Activated naive CD4-positive, alpha-beta T cell treated with anti-CD3 and anti-CD28 coated beads, Interleukin-2, amount 50 U/mL, for 72 hours (primary cell): Measurements from ENCODE around the gene SELL. TPM values are rescaled to one million over a fixed set of nuclear protein-coding genes. Genes with fewer than 3 reads are reported as not detected.
A peak's percentile ranks its signal among the peaks of the same experiment; 100 is the strongest.

Experiments used
- ATAC-seq, 2 donors: fragments of 150-1000 bp; cut with Tn5 transposase; 2 replicates each; pipeline ENCODE4 v1.10.0; 2021; ENCODE audit warnings: mild to moderate bottlenecking in 2 of 2, moderate library complexity in 2 of 2
- DNase-seq, 2 donors: peaks; one replicate each; pipeline ENCODE4 v3.0.0; 2021 to 2022; ENCODE audit warnings: low spot score in 2 of 2
- H3K27ac Mint-ChIP-seq, 2 donors: one replicate each; pipeline ENCODE4 v1.8.0; 2022; ENCODE audit warnings: mild to moderate bottlenecking in 2 of 2, mixed read lengths in 2 of 2
- H3K36me3 Mint-ChIP-seq, 2 donors: one replicate each; pipeline ENCODE4 v1.8.0; 2022; ENCODE audit warnings: mixed read lengths in 2 of 2
- H3K9me3 Mint-ChIP-seq, 2 donors: one replicate each; pipeline ENCODE4 v1.8.0; 2022; ENCODE audit warnings: mixed read lengths in 2 of 2
- total RNA-seq, 2 donors: library from RNA; stranded (reverse); gene quantifications; one replicate each; pipeline ENCODE4 v1.2.3, GENCODE V29; 2022

The SELL gene
- 100 to 1,000 TPM; 317 to 341 TPM for total RNA-seq

GRCh38 chr1:169711469-169712308 is at the start of gene SELL:
SELL (minus strand) TSS chr1:169711620; CDS start chr1:169711498, 122 bp downstream.
- H3K9me3 Mint-ChIP-seq: peaks cover 0 to 6% of the 10 kb centered on the region in 2 donors
- ATAC-seq (peak; percentile 80 to 86), DNase-seq (peak in 1 of 2 donors; percentile 75)
- H3K36me3 Mint-ChIP-seq: peaks cover 23 to 37% of the 10 kb centered on the region in 2 donors
- peak within 1 kb of the TSS; percentile 23 to 86 for H3K27ac Mint-ChIP-seq

DNA sequence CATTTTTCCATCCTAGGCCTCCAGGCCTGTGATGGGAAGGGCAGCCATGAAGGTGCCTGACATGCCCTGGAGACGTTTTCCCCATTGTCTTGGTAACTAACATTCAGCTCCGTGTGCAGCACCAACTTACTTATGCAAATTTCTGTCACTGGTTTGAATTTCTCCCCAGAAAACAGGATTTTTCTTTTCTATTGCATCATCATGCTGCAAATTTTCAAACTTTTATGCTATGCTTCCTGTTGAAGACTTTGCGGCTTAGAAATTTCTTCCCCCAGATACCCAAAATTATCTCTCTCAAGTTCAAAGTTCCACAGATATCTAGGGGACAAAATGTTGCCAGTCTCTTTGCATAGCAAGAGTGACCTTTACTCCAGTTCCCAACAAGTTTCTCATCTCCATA is 47.6 kb upstream of the SELL start:
- Mint-ChIP-seq H3K36me3 (no peaks in the 10 kb centered on the region), H3K27ac (no peak overlapping the region), H3K9me3 (peaks cover 0 to 5% of the 10 kb centered on the region in 2 donors)
- ATAC-seq (no peak), DNase-seq (no peak)

- Mint-ChIP-seq H3K36me3 (no peaks in the 10 kb centered on the region), H3K9me3 (no peaks in the 10 kb centered on the region), H3K27ac (no peak overlapping the region)
- no peak for DNase-seq
- ATAC-seq: no peak
Measured at GRCh38 chr1:169753549-169753948, 42.1 kb upstream of the SELL start.

GRCh38 chr1:169750041-169750440 is 38.6 kb upstream of the SELL start:
- DNase-seq: no peak
- H3K27ac Mint-ChIP-seq: no peak overlapping the region
- no peaks in the 10 kb centered on the region for H3K36me3 Mint-ChIP-seq
- no peak for ATAC-seq
- H3K9me3 Mint-ChIP-seq: no peaks in the 10 kb centered on the region

DNA sequence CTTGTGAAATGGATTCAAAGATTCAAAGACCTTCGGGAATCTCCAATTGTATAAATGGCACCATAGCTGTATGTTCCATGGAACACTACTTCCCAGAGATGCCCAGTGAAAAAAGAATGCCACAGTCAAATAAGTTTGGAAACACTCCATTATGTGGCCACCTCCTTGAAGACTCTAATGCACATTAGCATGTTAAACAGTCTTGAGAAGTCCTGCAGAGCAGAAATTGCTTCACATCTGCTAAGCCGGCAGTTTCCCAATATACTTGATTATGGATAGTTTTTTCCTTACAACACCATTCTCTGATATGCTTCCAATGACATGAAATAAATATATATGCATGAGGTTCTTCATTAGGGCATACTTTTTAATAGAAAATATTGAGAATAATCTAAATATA is 35.1 kb upstream of the SELL start:
- ATAC-seq (no peak), DNase-seq (no peak)
- Mint-ChIP-seq H3K9me3 (peaks cover 0 to 7% of the 10 kb centered on the region in 2 donors), H3K27ac (no peak overlapping the region), H3K36me3 (no peaks in the 10 kb centered on the region)

DNA sequence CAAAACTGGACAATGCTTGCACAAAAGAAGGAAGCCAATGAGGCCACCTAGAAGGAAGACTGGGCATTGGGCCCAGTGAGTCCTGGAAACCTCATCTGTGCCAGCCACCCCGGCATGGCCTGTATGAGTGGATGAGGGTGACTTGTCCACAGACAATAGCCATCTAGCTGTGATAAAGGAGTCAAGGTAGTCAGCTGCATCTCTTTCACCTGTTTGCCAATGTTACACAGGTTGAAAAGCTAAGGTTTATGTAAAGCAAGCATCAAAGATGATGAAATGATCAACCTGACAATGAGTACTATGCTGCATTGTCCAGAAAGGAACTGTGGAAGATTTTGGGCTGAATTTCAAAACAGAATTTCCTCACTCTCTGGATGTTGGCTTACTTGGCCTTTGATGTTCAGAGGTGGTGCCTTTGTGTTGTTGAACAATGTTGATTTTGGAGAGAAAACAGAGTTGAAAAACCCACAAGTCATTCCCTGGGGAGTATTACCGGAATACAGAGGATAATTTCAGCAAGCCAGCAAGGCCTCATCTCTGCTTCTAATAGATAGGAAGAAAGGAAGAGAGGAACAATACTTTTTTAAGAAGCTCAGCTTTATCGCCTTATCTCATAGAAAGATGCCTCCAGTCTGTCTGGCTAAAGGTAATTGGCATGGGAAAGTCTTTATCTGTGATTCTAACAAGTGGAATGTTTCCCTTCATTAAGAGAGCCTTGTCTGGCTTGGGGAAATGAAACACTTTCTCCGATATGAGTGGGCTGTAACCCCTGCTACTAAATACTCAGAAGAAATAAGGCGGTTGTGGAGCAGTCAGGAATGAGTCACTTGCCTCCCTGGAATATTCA is 33.8 kb upstream of the SELL start:
- no peak for ATAC-seq
- no peaks in the 10 kb centered on the region for H3K36me3 Mint-ChIP-seq

GRCh38 chr1:169741666-169742394 is 30.4 kb upstream of the SELL start:
- H3K36me3 Mint-ChIP-seq: no peaks in the 10 kb centered on the region
- DNase-seq (no peak), ATAC-seq (no peak)
- H3K9me3 Mint-ChIP-seq: peaks cover 0 to 7% of the 10 kb centered on the region in 2 donors
- no peak overlapping the region for H3K27ac Mint-ChIP-seq

More for the DNA sequence above, 33.8 kb upstream of the SELL start:
- no peak overlapping the region for H3K27ac Mint-ChIP-seq
- DNase-seq: no peak
- peaks cover 0 to 7% of the 10 kb centered on the region in 2 donors for H3K9me3 Mint-ChIP-seq

GRCh38 chr1:169739980-169740379 is 28.6 kb upstream of the SELL start:
- no peaks in the 10 kb centered on the region for H3K36me3 Mint-ChIP-seq
- no peak for DNase-seq
- H3K27ac Mint-ChIP-seq: no peak overlapping the region
- ATAC-seq: no peak
- peaks cover 0 to 7% of the 10 kb centered on the region in 2 donors for H3K9me3 Mint-ChIP-seq

GRCh38 chr1:169733924-169734323 is 22.5 kb upstream of the SELL start, which contains the start of gene SELE:
SELE (minus strand) TSS chr1:169734079; CDS start chr1:169733612, 467 bp downstream.
- ATAC-seq (no peak), DNase-seq (no peak)
- Mint-ChIP-seq H3K27ac (no peak within 1 kb of the TSS), H3K9me3 (no peaks in the 10 kb centered on the region), H3K36me3 (no peaks in the 10 kb centered on the region)

GRCh38 chr1:169731446-169731845 is 20.0 kb upstream of the SELL start:
- ATAC-seq (no peak), DNase-seq (no peak)
- Mint-ChIP-seq H3K27ac (no peak overlapping the region), H3K36me3 (no peaks in the 10 kb centered on the region), H3K9me3 (no peaks in the 10 kb centered on the region)

DNA sequence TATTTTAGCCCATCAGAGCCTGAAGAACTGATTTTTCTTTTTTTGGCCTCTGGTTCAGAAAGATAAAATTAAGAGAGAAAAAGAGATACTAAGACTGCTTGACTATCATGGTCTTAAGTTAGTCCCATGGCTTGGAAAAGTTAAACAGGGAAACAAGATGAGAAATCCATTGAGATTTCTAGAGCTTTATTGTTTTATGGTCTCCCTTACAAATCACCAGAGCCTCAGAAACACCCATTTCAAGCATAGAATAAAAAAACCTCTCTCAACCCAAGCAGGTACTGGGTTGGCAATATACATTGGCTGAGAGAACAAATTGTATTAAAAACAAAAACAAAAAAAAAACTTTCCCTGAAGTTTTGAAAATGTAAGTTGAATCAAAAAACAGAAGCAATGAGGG is 18.6 kb upstream of the SELL start:
- Mint-ChIP-seq H3K9me3 (no peaks in the 10 kb centered on the region), H3K36me3 (no peaks in the 10 kb centered on the region), H3K27ac (no peak overlapping the region)
- ATAC-seq (no peak), DNase-seq (no peak)

DNA sequence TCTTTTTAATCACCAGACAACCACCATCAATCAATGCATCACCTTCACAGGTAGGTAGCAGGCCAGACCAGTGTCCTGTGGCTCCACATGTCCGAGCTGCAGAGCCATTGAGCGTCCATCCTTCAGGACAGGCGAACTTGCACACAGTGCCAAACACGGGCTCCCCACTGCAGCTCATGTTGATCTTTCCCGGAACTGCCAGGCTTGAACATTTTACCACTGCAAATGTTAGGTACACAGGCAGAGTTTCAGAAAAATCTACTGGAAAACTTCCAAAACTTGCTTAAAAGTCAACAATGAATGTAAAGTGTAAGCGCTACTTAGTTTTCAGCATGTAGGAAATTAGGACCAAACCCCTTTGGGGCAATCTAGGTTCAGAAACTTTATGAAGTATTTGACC is 15.9 kb upstream of the SELL start:
- H3K27ac Mint-ChIP-seq: no peak overlapping the region
- DNase-seq: no peak
- H3K36me3 Mint-ChIP-seq: no peaks in the 10 kb centered on the region
- no peak for ATAC-seq
- no peaks in the 10 kb centered on the region for H3K9me3 Mint-ChIP-seq

GRCh38 chr1:169726851-169727250 is 15.4 kb upstream of the SELL start:
- DNase-seq (no peak), ATAC-seq (no peak)
- no peak overlapping the region for H3K27ac Mint-ChIP-seq
- H3K9me3 Mint-ChIP-seq: no peaks in the 10 kb centered on the region
- no peaks in the 10 kb centered on the region for H3K36me3 Mint-ChIP-seq

GRCh38 chr1:169725930-169726329 is 14.5 kb upstream of the SELL start:
- ATAC-seq (no peak), DNase-seq (no peak)
- Mint-ChIP-seq H3K36me3 (no peaks in the 10 kb centered on the region), H3K27ac (no peak overlapping the region), H3K9me3 (no peaks in the 10 kb centered on the region)

DNA sequence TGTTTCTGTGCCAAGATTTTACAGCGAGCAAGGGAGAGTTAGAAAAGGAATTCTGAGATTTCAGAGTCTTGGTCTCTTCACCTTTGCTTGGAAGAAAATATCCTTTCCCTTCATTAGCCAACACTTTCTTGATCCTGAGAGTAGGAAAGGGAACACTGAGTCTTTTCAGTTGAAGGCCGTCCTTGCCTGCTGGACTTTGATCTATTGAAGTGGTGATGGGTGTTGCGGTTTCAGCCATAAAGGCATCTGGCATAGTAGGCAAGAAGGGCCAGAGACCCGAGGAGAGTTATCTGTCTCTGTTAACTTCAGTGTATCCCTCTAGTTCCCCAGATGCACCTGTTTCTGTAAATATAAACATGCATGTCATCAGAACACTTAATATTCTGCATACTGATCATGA is 12.7 kb upstream of the SELL start:
- Mint-ChIP-seq H3K27ac (no peak overlapping the region), H3K9me3 (no peaks in the 10 kb centered on the region), H3K36me3 (no peaks in the 10 kb centered on the region)
- no peak for DNase-seq
- ATAC-seq: no peak

DNA sequence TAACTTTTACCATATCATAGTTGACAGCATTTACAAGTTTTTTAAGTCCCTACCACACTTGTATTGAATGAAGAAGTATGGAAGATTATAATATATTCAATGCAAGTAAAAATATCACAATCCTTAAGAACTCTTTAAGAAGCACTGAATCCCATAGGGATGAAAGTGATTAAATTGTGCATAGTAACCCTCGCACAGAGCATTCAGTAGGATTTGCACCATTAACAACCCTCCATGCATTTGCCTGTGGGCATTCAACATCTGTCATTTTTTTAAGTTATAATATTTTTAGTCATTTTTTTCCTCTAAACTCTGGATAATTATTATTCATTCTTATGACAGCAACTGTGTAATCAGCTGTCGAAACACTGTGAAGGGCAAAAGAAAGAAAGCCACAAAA is 12.3 kb upstream of the SELL start:
- H3K27ac Mint-ChIP-seq: no peak overlapping the region
- no peak for ATAC-seq
- H3K36me3 Mint-ChIP-seq: no peaks in the 10 kb centered on the region
- H3K9me3 Mint-ChIP-seq: no peaks in the 10 kb centered on the region
- no peak for DNase-seq

DNA sequence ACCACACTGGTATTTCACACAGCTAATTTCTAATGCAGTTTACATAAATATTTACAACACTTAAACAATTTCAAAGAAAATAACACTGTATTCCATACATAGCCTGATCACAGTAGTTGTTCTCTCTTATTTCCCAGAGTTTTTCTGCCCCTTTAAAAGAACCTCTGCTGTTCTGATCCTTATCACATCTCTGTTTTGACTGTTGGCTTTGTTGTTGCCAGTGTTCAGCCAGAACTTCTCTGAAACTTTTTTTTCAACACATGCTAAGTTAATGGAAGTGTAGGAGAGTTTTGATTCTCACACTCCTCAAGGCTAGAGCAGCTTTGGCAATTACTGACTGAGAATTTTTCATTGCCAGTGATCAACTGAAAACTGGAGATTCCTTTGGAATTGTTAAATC is 11.4 kb upstream of the SELL start:
- Mint-ChIP-seq H3K27ac (no peak overlapping the region), H3K36me3 (no peaks in the 10 kb centered on the region), H3K9me3 (peaks cover 0 to 5% of the 10 kb centered on the region in 2 donors)
- no peak for ATAC-seq
- DNase-seq: no peak
